K562 (cell line): ENCODE measurements around the gene SCYL1. TPM values are rescaled to one million over a fixed set of nuclear protein-coding genes. Genes with fewer than 3 reads are reported as not detected.

Source experiments
- ATF7 ChIP-seq: fragments of 450-650 bp; IDR thresholded peaks from 2 replicates; pipeline ENCODE4 v1.7.1; 2014; ENCODE audit warnings: mild to moderate bottlenecking, moderate library complexity
- CEBPG ChIP-seq, 3 experiments: fragments of 200-800 bp in 1 of 3; sonication (Bioruptor generic) in 1 of 3; sonication (generic) in 1 of 3; formaldehyde crosslinking in 1 of 3; IDR thresholded peaks in 2 of 3; conservative IDR thresholded peaks in 1 of 3; 2 replicates each; pipeline versions ENCODE4 v1.6.1 to v1.8.0; 2016 to 2022; ENCODE audit warnings: missing compliant biosample characterization in 2 of 3, missing genetic modification characterization in 2 of 3, mild to moderate bottlenecking in 1 of 3, missing genetic modification reagents in 1 of 3
- FOXJ2 ChIP-seq: fragments of 200-800 bp; sonication (Bioruptor generic); IDR thresholded peaks from 2 replicates; pipeline ENCODE4 v1.6.1; 2016; ENCODE audit warnings: missing genetic modification characterization, missing compliant biosample characterization
- MAFG ChIP-seq: fragments of 450-650 bp; conservative IDR thresholded peaks from 2 replicates; pipeline ENCODE4 v1.6.1; 2016; ENCODE audit warnings: missing genetic modification characterization, missing compliant biosample characterization
- NONO ChIP-seq, 2 experiments: fragments of 200-400 bp in 1 of 2; fragments of 450-650 bp in 1 of 2; formaldehyde crosslinking in 1 of 2; IDR thresholded peaks; 2 replicates each; pipeline ENCODE4 v1.6.1; 2017; ENCODE audit warnings: low read depth in 2 of 2, mild to moderate bottlenecking in 2 of 2, moderate library complexity in 2 of 2, low read length in 1 of 2
- ZFX ChIP-seq: sonication (generic); formaldehyde crosslinking; IDR thresholded peaks from 2 replicates; pipeline ENCODE4 v1.8.0; 2022; ENCODE audit warnings: mild to moderate bottlenecking, missing genetic modification reagents, moderate library complexity
- ZNF583 ChIP-seq: fragments of 250-450 bp; sonication (Bioruptor Pico); IDR thresholded peaks from 2 replicates; pipeline ENCODE4 v1.4.0; 2020
- polyA plus RNA-seq, 8 experiments: library from polyadenylated mRNA; depleted of rRNA in 4 of 8; stranded (reverse) in 5 of 8; unstranded in 3 of 8; fragments of >200 nt; fragmentation: Nextera tagmentation in 2 of 8; fragmentation: Illumina TruSeq in 1 of 8; extraction: Ambion mirVana in 2 of 8; extraction: Trizol in 1 of 8; gene quantifications; 2 replicates each; pipeline versions ENCODE4 v1.2.1 to v1.2.3, GENCODE V29; 2011 to 2014; ENCODE audit warnings: inconsistent platforms in 1 of 8, missing spikeins in 1 of 8
- total RNA-seq, 7 experiments: library from RNA; depleted of rRNA in 6 of 7; stranded (reverse); fragments of >200 nt in 6 of 7; fragmentation: Illumina TruSeq in 2 of 7; extraction: Trizol in 2 of 7; gene quantifications; 2 replicates each; pipeline versions ENCODE4 v1.2.1 to v1.2.3, GENCODE V29; 2011 to 2021; ENCODE audit warnings: low replicate concordance in 1 of 7
- TF ChIP-seq, protein P1 (sequence below): fragments of 450-650 bp; IDR thresholded peaks from 2 replicates; pipeline ENCODE4 v1.6.1; 2018; ENCODE audit not compliant: partially characterized antibody
- TF ChIP-seq, protein P2 (sequence below), 2 experiments: fragments of 450-650 bp in 1 of 2; sonication (generic) in 1 of 2; formaldehyde crosslinking in 1 of 2; IDR thresholded peaks in 1 of 2; conservative IDR thresholded peaks in 1 of 2; 2 replicates each; pipeline versions ENCODE4 v1.6.1 to v1.8.1; 2016 to 2023; ENCODE audit warnings: mild to moderate bottlenecking in 2 of 2, moderate library complexity in 2 of 2, inconsistent platforms in 1 of 2, missing genetic modification reagents in 1 of 2
- TF ChIP-seq, protein P3 (sequence below): fragments of 450-650 bp; IDR thresholded peaks from 2 replicates; pipeline ENCODE4 v1.6.1; 2016
- TF ChIP-seq, protein P4 (sequence below): sonication (generic); formaldehyde crosslinking; IDR thresholded peaks from 2 replicates; pipeline ENCODE4 v1.8.1; 2023; ENCODE audit warnings: mild to moderate bottlenecking, missing genetic modification reagents, moderate library complexity
- TF ChIP-seq, protein P5 (sequence below): fragments of 450-650 bp; IDR thresholded peaks from 2 replicates; pipeline ENCODE4 v1.6.1; 2017; ENCODE audit warnings: antibody characterized with exemption

The SCYL1 gene
- total and polyA plus RNA-seq, 9 of the 15 experiments (the other 6 are each of a cell fraction or from before 2014, with no cell fraction given): 1.9 to 145 (median 57.6) TPM

DNA sequence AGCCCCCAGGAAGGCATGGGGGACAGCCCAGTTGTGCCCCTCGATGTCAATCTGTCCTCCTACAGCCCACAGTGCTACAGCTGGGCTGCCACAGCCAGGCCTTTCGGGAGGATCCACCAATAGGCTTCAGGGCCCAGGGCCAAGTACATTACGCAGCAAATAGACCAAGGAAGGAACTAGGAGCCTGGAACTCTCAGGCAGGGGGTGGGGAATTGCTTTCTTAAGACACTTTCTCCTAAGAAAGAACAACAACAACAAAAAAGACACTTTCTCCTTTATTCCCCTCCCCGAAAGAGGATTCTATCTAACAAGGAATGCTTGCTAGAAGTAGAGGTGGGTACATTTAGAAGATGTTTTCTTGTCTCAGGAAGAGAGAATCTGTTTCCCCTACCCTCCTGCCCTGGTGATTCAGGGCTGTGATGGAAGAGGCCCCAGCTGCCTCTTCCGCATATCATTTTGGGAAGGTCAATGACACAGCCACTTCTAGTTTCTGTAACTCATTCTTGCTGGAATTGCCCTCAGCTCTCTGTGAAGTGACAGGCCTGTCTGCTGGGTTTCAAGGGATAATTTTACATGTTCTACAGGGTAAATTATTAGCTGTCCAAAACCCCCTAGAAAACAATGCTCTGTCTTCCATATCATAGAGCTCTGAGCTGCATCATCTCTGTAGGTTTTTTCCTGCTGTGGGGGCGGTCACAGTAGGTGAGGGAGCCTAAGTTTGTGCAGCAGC, 32.1 kb upstream of the SCYL1 start (continued):
- TF ChIP-seq, protein P1, sequence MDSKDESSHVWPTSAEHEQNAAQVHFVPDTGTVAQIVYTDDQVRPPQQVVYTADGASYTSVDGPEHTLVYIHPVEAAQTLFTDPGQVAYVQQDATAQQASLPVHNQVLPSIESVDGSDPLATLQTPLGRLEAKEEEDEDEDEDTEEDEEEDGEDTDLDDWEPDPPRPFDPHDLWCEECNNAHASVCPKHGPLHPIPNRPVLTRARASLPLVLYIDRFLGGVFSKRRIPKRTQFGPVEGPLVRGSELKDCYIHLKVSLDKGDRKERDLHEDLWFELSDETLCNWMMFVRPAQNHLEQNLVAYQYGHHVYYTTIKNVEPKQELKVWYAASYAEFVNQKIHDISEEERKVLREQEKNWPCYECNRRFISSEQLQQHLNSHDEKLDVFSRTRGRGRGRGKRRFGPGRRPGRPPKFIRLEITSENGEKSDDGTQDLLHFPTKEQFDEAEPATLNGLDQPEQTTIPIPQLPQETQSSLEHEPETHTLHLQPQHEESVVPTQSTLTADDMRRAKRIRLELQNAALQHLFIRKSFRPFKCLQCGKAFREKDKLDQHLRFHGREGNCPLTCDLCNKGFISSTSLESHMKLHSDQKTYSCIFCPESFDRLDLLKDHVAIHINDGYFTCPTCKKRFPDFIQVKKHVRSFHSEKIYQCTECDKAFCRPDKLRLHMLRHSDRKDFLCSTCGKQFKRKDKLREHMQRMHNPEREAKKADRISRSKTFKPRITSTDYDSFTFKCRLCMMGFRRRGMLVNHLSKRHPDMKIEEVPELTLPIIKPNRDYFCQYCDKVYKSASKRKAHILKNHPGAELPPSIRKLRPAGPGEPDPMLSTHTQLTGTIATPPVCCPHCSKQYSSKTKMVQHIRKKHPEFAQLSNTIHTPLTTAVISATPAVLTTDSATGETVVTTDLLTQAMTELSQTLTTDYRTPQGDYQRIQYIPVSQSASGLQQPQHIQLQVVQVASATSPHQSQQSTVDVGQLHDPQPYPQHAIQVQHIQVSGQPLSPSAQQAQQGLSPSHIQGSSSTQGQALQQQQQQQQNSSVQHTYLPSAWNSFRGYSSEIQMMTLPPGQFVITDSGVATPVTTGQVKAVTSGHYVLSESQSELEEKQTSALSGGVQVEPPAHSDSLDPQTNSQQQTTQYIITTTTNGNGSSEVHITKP: peak; percentile 99
- peak; percentile 24; the same call in 1 of the 2 replicates for TF ChIP-seq FOXJ2
- peak; percentile 64 for TF ChIP-seq MAFG (tag)
- TF ChIP-seq, protein P2, sequence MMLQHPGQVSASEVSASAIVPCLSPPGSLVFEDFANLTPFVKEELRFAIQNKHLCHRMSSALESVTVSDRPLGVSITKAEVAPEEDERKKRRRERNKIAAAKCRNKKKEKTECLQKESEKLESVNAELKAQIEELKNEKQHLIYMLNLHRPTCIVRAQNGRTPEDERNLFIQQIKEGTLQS (IDR thresholded peaks at IDR 0.05): peak; percentile 45; the same call in 1 of the 2 replicates
- TF ChIP-seq, protein P2 (CRISPR knock-in tag; conservative IDR thresholded peaks at IDR 0.05): no peak
- no peak for TF ChIP-seq CEBPG (CRISPR knock-in tag; IDR thresholded peaks at IDR 0.05)
- TF ChIP-seq CEBPG (tag; conservative IDR thresholded peaks at IDR 0.05 in 1 of 2, IDR thresholded peaks at IDR 0.05 in 1 of 2): 0 out of 4 replicates have a peak, but pooled peaks of 1 of the 2 experiments have one; percentile 7
- TF ChIP-seq, protein P3, sequence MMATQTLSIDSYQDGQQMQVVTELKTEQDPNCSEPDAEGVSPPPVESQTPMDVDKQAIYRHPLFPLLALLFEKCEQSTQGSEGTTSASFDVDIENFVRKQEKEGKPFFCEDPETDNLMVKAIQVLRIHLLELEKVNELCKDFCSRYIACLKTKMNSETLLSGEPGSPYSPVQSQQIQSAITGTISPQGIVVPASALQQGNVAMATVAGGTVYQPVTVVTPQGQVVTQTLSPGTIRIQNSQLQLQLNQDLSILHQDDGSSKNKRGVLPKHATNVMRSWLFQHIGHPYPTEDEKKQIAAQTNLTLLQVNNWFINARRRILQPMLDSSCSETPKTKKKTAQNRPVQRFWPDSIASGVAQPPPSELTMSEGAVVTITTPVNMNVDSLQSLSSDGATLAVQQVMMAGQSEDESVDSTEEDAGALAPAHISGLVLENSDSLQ: peak; percentile 37; the same call in 1 of the 2 replicates
- TF ChIP-seq, protein P4, sequence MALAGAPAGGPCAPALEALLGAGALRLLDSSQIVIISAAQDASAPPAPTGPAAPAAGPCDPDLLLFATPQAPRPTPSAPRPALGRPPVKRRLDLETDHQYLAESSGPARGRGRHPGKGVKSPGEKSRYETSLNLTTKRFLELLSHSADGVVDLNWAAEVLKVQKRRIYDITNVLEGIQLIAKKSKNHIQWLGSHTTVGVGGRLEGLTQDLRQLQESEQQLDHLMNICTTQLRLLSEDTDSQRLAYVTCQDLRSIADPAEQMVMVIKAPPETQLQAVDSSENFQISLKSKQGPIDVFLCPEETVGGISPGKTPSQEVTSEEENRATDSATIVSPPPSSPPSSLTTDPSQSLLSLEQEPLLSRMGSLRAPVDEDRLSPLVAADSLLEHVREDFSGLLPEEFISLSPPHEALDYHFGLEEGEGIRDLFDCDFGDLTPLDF (CRISPR knock-in tag): peak; percentile 26; the same call in 1 of the 2 replicates
- TF ChIP-seq NONO (IDR thresholded peaks at IDR 0.05; ENCODE audit: low read depth in 2 of 2, low read length in 1 of 2): peak in 1 of 2 experiments; percentile 96; a peak in 2 of 4 replicates
- TF ChIP-seq ATF7: peak; percentile 96
- TF ChIP-seq ZFX (CRISPR knock-in tag): peak; percentile 44; the same call in 1 of the 2 replicates
- TF ChIP-seq, protein P5, sequence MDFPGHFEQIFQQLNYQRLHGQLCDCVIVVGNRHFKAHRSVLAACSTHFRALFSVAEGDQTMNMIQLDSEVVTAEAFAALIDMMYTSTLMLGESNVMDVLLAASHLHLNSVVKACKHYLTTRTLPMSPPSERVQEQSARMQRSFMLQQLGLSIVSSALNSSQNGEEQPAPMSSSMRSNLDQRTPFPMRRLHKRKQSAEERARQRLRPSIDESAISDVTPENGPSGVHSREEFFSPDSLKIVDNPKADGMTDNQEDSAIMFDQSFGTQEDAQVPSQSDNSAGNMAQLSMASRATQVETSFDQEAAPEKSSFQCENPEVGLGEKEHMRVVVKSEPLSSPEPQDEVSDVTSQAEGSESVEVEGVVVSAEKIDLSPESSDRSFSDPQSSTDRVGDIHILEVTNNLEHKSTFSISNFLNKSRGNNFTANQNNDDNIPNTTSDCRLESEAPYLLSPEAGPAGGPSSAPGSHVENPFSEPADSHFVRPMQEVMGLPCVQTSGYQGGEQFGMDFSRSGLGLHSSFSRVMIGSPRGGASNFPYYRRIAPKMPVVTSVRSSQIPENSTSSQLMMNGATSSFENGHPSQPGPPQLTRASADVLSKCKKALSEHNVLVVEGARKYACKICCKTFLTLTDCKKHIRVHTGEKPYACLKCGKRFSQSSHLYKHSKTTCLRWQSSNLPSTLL: no peak
- TF ChIP-seq ZNF583: 0 out of 2 replicates have a peak, but pooled peaks have one; percentile 2
